ENCODE data around the gene RAMP1. TPM values are rescaled to one million over a fixed set of nuclear protein-coding genes. Genes with fewer than 3 reads are reported as not detected.

RAMP1 gene
- total RNA-seq, 1 donor from 2014 or later: 9.1 TPM

GRCh38 chr2:237892478-237892877 is 33.1 kb downstream of the RAMP1 start:
- Histone ChIP-seq H3K9ac (ENCODE audit: low read length) (no peak overlapping the region), H3K79me2 (ENCODE audit: insufficient read depth, low read length) (no peaks in the 10 kb centered on the region), H3K9me3 (ENCODE audit: insufficient read depth, low read depth, low read length) (no peaks in the 10 kb centered on the region), H3K36me3 (ENCODE audit: insufficient read depth, low read length) (no peaks in the 10 kb centered on the region), H4K20me1 (ENCODE audit: insufficient read depth, low read length) (no peaks in the 10 kb centered on the region), H3K4me3 (ENCODE audit: insufficient read depth, low read depth, low read length) (no peak overlapping the region), H3K27ac (ENCODE audit: low read depth, low read length) (no peak overlapping the region), H3K4me1 (ENCODE audit: insufficient read depth, low read length) (peaks cover 15% of the 10 kb centered on the region), H3K27me3 (ENCODE audit: insufficient read depth, low read length) (no peaks in the 10 kb centered on the region), H3K4me2 (ENCODE audit: low read length) (no peak overlapping the region), H2AFZ (ENCODE audit: low read depth, low read length) (no peak overlapping the region)
- no peaks in the 10 kb centered on the region for H3K9me3 Mint-ChIP-seq (ENCODE audit: unreplicated experiment)
- H3K27ac Mint-ChIP-seq (ENCODE audit: unreplicated experiment): no peak overlapping the region
- FAIRE-seq: no peak
- peaks cover 10% of the 10 kb centered on the region for H3K4me1 Mint-ChIP-seq (ENCODE audit: low read depth, unreplicated experiment)
- peak; percentile 43 for DNase-seq (ENCODE audit: low read depth)
- H3K4me3 Mint-ChIP-seq (ENCODE audit: unreplicated experiment): no peak overlapping the region
- H3K27me3 Mint-ChIP-seq (ENCODE audit: low read depth, unreplicated experiment): no peaks in the 10 kb centered on the region
- peaks cover 1% of the 10 kb centered on the region for H3K36me3 Mint-ChIP-seq (ENCODE audit: low read depth, unreplicated experiment)
- no peak for TF ChIP-seq EZH2 (IDR thresholded peaks at IDR 0.05; ENCODE audit: insufficient read depth, low read length)

- Histone ChIP-seq H3K4me2 (ENCODE audit: low read length) (no peak overlapping the region), H3K9me3 (ENCODE audit: insufficient read depth, low read depth, low read length) (no peaks in the 10 kb centered on the region), H3K27ac (ENCODE audit: low read depth, low read length) (no peak overlapping the region), H3K36me3 (ENCODE audit: insufficient read depth, low read length) (no peaks in the 10 kb centered on the region), H2AFZ (ENCODE audit: low read depth, low read length) (no peak overlapping the region), H3K4me1 (ENCODE audit: insufficient read depth, low read length) (peaks cover 14% of the 10 kb centered on the region), H4K20me1 (ENCODE audit: insufficient read depth, low read length) (no peaks in the 10 kb centered on the region), H3K79me2 (ENCODE audit: insufficient read depth, low read length) (no peaks in the 10 kb centered on the region), H3K9ac (ENCODE audit: low read length) (no peak overlapping the region), H3K27me3 (ENCODE audit: insufficient read depth, low read length) (no peaks in the 10 kb centered on the region), H3K4me3 (ENCODE audit: insufficient read depth, low read depth, low read length) (no peak overlapping the region)
- H3K4me1 Mint-ChIP-seq (ENCODE audit: low read depth, unreplicated experiment): peaks cover 10% of the 10 kb centered on the region
- FAIRE-seq: no peak
- no peak overlapping the region for H3K4me3 Mint-ChIP-seq (ENCODE audit: unreplicated experiment)
- no peaks in the 10 kb centered on the region for H3K27me3 Mint-ChIP-seq (ENCODE audit: low read depth, unreplicated experiment)
- TF ChIP-seq, protein P1, sequence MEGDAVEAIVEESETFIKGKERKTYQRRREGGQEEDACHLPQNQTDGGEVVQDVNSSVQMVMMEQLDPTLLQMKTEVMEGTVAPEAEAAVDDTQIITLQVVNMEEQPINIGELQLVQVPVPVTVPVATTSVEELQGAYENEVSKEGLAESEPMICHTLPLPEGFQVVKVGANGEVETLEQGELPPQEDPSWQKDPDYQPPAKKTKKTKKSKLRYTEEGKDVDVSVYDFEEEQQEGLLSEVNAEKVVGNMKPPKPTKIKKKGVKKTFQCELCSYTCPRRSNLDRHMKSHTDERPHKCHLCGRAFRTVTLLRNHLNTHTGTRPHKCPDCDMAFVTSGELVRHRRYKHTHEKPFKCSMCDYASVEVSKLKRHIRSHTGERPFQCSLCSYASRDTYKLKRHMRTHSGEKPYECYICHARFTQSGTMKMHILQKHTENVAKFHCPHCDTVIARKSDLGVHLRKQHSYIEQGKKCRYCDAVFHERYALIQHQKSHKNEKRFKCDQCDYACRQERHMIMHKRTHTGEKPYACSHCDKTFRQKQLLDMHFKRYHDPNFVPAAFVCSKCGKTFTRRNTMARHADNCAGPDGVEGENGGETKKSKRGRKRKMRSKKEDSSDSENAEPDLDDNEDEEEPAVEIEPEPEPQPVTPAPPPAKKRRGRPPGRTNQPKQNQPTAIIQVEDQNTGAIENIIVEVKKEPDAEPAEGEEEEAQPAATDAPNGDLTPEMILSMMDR (IDR thresholded peaks at IDR 0.05; ENCODE audit: insufficient read depth, low read depth, low read length): no peak
- no peak for TF ChIP-seq EZH2 (IDR thresholded peaks at IDR 0.05; ENCODE audit: insufficient read depth, low read length)
- peaks cover 1% of the 10 kb centered on the region for H3K36me3 Mint-ChIP-seq (ENCODE audit: low read depth, unreplicated experiment)
- H3K9me3 Mint-ChIP-seq (ENCODE audit: unreplicated experiment): no peaks in the 10 kb centered on the region
- DNase-seq (ENCODE audit: low read depth): no peak
- peak overlapping the region; percentile 8 for H3K27ac Mint-ChIP-seq (ENCODE audit: unreplicated experiment)
These were observed 33.7 kb downstream of the RAMP1 start for GRCh38 chr2:237892984-237893595.

DNA sequence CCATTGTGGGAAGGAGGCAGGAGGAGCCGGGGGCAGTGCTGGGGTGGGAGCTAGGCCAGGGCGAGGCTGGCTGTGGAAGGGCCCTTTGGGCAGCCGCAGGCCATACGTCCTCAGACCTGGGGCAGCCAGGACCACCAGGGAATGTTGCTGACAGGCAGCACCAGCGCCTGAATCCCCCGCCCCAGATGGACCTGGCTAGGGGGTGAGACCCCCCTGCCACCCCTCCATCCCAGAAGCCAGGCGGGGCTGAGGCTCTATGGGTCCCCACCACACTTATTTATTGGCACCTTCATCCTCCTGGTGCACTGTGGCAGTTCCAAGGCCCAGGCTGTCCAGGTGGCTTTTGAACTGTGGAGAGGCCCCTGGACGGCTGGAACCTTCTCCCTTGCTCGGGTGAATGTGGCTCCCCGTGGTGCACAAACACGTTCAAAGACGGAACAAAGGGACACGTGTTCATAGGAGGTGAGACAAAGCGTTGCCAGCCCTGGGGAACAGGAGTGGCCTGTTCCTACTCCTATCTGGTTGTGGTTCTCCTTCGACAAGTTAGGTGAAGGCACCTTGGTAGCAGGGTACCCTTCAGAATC is 35.1 kb downstream of the RAMP1 start:
- H3K36me3 ChIP-seq (ENCODE audit: insufficient read depth, low read length): no peaks in the 10 kb centered on the region
- no peak overlapping the region for H3K4me2 ChIP-seq (ENCODE audit: low read length)
- DNase-seq (ENCODE audit: low read depth): no peak
- Mint-ChIP-seq H3K36me3 (ENCODE audit: low read depth, unreplicated experiment) (peaks cover 1% of the 10 kb centered on the region), H3K27me3 (ENCODE audit: low read depth, unreplicated experiment) (no peaks in the 10 kb centered on the region), H3K4me3 (ENCODE audit: unreplicated experiment) (no peak overlapping the region), H3K4me1 (ENCODE audit: low read depth, unreplicated experiment) (peaks cover 7% of the 10 kb centered on the region), H3K27ac (ENCODE audit: unreplicated experiment) (no peak overlapping the region), H3K9me3 (ENCODE audit: unreplicated experiment) (no peaks in the 10 kb centered on the region)
- no peak overlapping the region for H3K9ac ChIP-seq (ENCODE audit: low read length)
- H3K27ac ChIP-seq (ENCODE audit: low read depth, low read length): no peak overlapping the region
- H4K20me1 ChIP-seq (ENCODE audit: insufficient read depth, low read length): no peaks in the 10 kb centered on the region
- TF ChIP-seq EZH2 (IDR thresholded peaks at IDR 0.05; ENCODE audit: insufficient read depth, low read length): no peak
- TF ChIP-seq, protein P1 (IDR thresholded peaks at IDR 0.05; ENCODE audit: insufficient read depth, low read depth, low read length): no peak
- H3K9me3 ChIP-seq (ENCODE audit: insufficient read depth, low read depth, low read length): no peaks in the 10 kb centered on the region
- no peak overlapping the region for H2AFZ ChIP-seq (ENCODE audit: low read depth, low read length)
- peaks cover 18% of the 10 kb centered on the region for H3K4me1 ChIP-seq (ENCODE audit: insufficient read depth, low read length)
- FAIRE-seq: no peak
- no peak overlapping the region for H3K4me3 ChIP-seq (ENCODE audit: insufficient read depth, low read depth, low read length)
- H3K27me3 ChIP-seq (ENCODE audit: insufficient read depth, low read length): no peaks in the 10 kb centered on the region
- H3K79me2 ChIP-seq (ENCODE audit: insufficient read depth, low read length): no peaks in the 10 kb centered on the region
